SU-DHL-6 (cell line): ENCODE data around the gene TMEM38A.

Experiments
- H2AFZ ChIP-seq: fragments of 200-600 bp; sonication (generic); 2 replicates; pipeline ENCODE4 v1.6.1; 2014; ENCODE audit warnings: low read depth, mild to moderate bottlenecking, moderate library complexity, mixed read lengths, antibody characterized with exemption, low read length; ENCODE audit not compliant: severe bottlenecking
- H3F3A ChIP-seq: fragments of 200-600 bp; shearing (Covaris generic); 2 replicates; pipeline ENCODE4 v1.6.0; 2016; ENCODE audit warnings: antibody characterized with exemption, mild to moderate bottlenecking; ENCODE audit not compliant: insufficient read depth
- H3K27ac ChIP-seq: fragments of 200-600 bp; sonication (generic); 2 replicates; pipeline ENCODE4 v1.5.1; 2016; ENCODE audit warnings: low read depth, mild to moderate bottlenecking, low read length, moderate library complexity, mixed read lengths
- H3K27me3 ChIP-seq: fragments of 200-600 bp; sonication (generic), shearing (Covaris generic); 2 replicates; pipeline ENCODE4 v1.6.0; 2014; ENCODE audit warnings: mild to moderate bottlenecking, low read length
- H3K36me3 ChIP-seq: fragments of 200-600 bp; sonication (generic); 2 replicates; pipeline ENCODE4 v1.6.1; 2014; ENCODE audit warnings: mild to moderate bottlenecking, low read length, mixed read lengths
- H3K4me2 ChIP-seq: fragments of 300-600, 200-600 bp; shearing (Covaris generic), sonication (generic); 2 replicates; pipeline ENCODE4 v1.6.0; 2014; ENCODE audit warnings: low read length, low read depth, mild to moderate bottlenecking; ENCODE audit not compliant: poor library complexity, severe bottlenecking
- H3K4me3 ChIP-seq: fragments of 200-600 bp; sonication (generic); 2 replicates; pipeline ENCODE4 v1.5.1; 2014; ENCODE audit warnings: antibody characterized with exemption, low read length, mild to moderate bottlenecking, mixed read lengths; ENCODE audit not compliant: insufficient read depth, poor library complexity, severe bottlenecking
- H3K79me2 ChIP-seq: fragments of 200-600 bp; sonication (generic); 2 replicates; pipeline ENCODE4 v1.6.1; 2014; ENCODE audit warnings: mild to moderate bottlenecking, low read length, moderate library complexity; ENCODE audit not compliant: insufficient read depth
- H3K9ac ChIP-seq: fragments of 200-600 bp; sonication (generic); 2 replicates; pipeline ENCODE4 v1.7.0; 2014; ENCODE audit warnings: mild to moderate bottlenecking, low read length
- H3K9me2 ChIP-seq: fragments of 200-600 bp; sonication (generic); replicated peaks from 2 replicates; pipeline ENCODE4 v1.6.1; 2014; ENCODE audit warnings: low read length; ENCODE audit not compliant: insufficient read depth
- H3K9me3 ChIP-seq: fragments of 200-600 bp; sonication (generic); 2 replicates; pipeline ENCODE4 v1.6.1; 2014; ENCODE audit warnings: low read length, mixed read lengths; ENCODE audit not compliant: insufficient read depth
- H4K20me1 ChIP-seq: fragments of 200-600 bp; sonication (generic); 2 replicates; pipeline ENCODE4 v1.6.1; 2014; ENCODE audit warnings: low read depth, mild to moderate bottlenecking, antibody characterized with exemption, low read length, moderate library complexity, mixed read lengths
- CTCF ChIP-seq: fragments of 200-600 bp; sonication (generic); IDR thresholded peaks from one replicate; pipeline ENCODE4 v1.5.1; 2017; ENCODE audit warnings: antibody characterized with exemption, mild to moderate bottlenecking, low read length, moderate library complexity; ENCODE audit not compliant: insufficient read depth, poor library complexity, severe bottlenecking
- EZH2phosphoT487 ChIP-seq: fragments of 200-600 bp; sonication (generic), shearing (Covaris generic); conservative IDR thresholded peaks from 2 replicates; pipeline ENCODE4 v1.6.1; 2018; ENCODE audit warnings: mild to moderate bottlenecking, antibody characterized with exemption, low read length, moderate library complexity, mixed read lengths

TMEM38A gene

GRCh38 chr19:16736709-16737108 is 75.8 kb downstream of the TMEM38A start:
- Histone ChIP-seq H3K9me3 (no peaks in the 10 kb centered on the region), H4K20me1 (no peaks in the 10 kb centered on the region), H3K9ac (no peak overlapping the region), H3K27ac (no peak overlapping the region), H3K9me2 (no peaks in the 10 kb centered on the region), H3K36me3 (no peaks in the 10 kb centered on the region), H2AFZ (no peak overlapping the region), H3K4me2 (no peak overlapping the region), H3K79me2 (no peaks in the 10 kb centered on the region), H3K4me3 (no peak overlapping the region), H3F3A (no peaks in the 10 kb centered on the region), H3K27me3 (no peaks in the 10 kb centered on the region)
- TF ChIP-seq CTCF (no peak), EZH2phosphoT487 (no peak)

GRCh38 chr19:16737911-16738310 is 77.0 kb downstream of the TMEM38A start:
- H3F3A ChIP-seq: no peaks in the 10 kb centered on the region
- H3K4me3 ChIP-seq: no peak overlapping the region
- no peaks in the 10 kb centered on the region for H3K27me3 ChIP-seq
- H3K9me2 ChIP-seq: no peaks in the 10 kb centered on the region
- no peak overlapping the region for H3K27ac ChIP-seq
- no peak overlapping the region for H3K9ac ChIP-seq
- H3K9me3 ChIP-seq: no peaks in the 10 kb centered on the region
- H3K36me3 ChIP-seq: no peaks in the 10 kb centered on the region
- no peak overlapping the region for H2AFZ ChIP-seq
- no peak for TF ChIP-seq EZH2phosphoT487
- H3K4me2 ChIP-seq: no peak overlapping the region
- H3K79me2 ChIP-seq: no peaks in the 10 kb centered on the region
- no peaks in the 10 kb centered on the region for H4K20me1 ChIP-seq

GRCh38 chr19:16739546-16739945 is 78.6 kb downstream of the TMEM38A start:
- Histone ChIP-seq H3K9me2 (no peaks in the 10 kb centered on the region), H3F3A (no peaks in the 10 kb centered on the region), H3K9me3 (no peaks in the 10 kb centered on the region), H3K79me2 (no peaks in the 10 kb centered on the region), H3K9ac (no peak overlapping the region), H3K4me3 (no peak overlapping the region), H3K4me2 (no peak overlapping the region), H4K20me1 (no peaks in the 10 kb centered on the region), H3K27me3 (no peaks in the 10 kb centered on the region), H2AFZ (no peak overlapping the region), H3K27ac (no peak overlapping the region), H3K36me3 (no peaks in the 10 kb centered on the region)
- TF ChIP-seq CTCF: no peak
- TF ChIP-seq EZH2phosphoT487: no peak
